ENCODE data around the gene RNGTT. TPM values are rescaled to one million over a fixed set of nuclear protein-coding genes. Genes with fewer than 3 reads are reported as not detected.

RNGTT gene
- total RNA-seq, 2 experiments from 2014 or later, result 20.4 to 23.5 TPM

GRCh38 chr6:88662163-88662580 is 301.2 kb downstream of the RNGTT start:
- ATAC-seq (no peak), DNase-seq (no peak)
- H3K27me3 Mint-ChIP-seq (ENCODE audit: low read depth), result no peaks in the 10 kb centered on the region
- ChIA-PET CTCF (no interaction called here), POLR2A (no interaction called here)
- H3K27ac Mint-ChIP-seq, result no peak overlapping the region
- peaks cover 9% of the 10 kb centered on the region for H3K4me1 Mint-ChIP-seq (ENCODE audit: low read depth)
- peaks cover 50% of the 10 kb centered on the region for H3K36me3 Mint-ChIP-seq (ENCODE audit: low read depth)
- no peak overlapping the region for H3K4me3 Mint-ChIP-seq
- peaks cover 32% of the 10 kb centered on the region for H3K9me3 Mint-ChIP-seq (ENCODE audit: insufficient read depth)

- H3K4me1 Mint-ChIP-seq (ENCODE audit: low read depth), result peaks cover 9% of the 10 kb centered on the region
- H3K27me3 Mint-ChIP-seq (ENCODE audit: low read depth), result no peaks in the 10 kb centered on the region
- H3K9me3 Mint-ChIP-seq (ENCODE audit: insufficient read depth), result peaks cover 32% of the 10 kb centered on the region
- DNase-seq, result no peak
- H3K27ac Mint-ChIP-seq, result no peak overlapping the region
- H3K4me3 Mint-ChIP-seq, result no peak overlapping the region
- POLR2A ChIA-PET, result no interaction called here
- no peak for ATAC-seq
- CTCF ChIA-PET, result no interaction called here
- H3K36me3 Mint-ChIP-seq (ENCODE audit: low read depth), result peaks cover 45% of the 10 kb centered on the region
These were observed 302.3 kb downstream of the RNGTT start for GRCh38 chr6:88661136-88661535.

- Mint-ChIP-seq H3K9me3 (ENCODE audit: insufficient read depth) (peaks cover 20% of the 10 kb centered on the region), H3K4me3 (no peak overlapping the region), H3K36me3 (ENCODE audit: low read depth) (peaks cover 29% of the 10 kb centered on the region), H3K27ac (no peak overlapping the region), H3K27me3 (ENCODE audit: low read depth) (no peaks in the 10 kb centered on the region), H3K4me1 (ENCODE audit: low read depth) (no peaks in the 10 kb centered on the region)
- ChIA-PET CTCF (interaction anchor here (1.9 kb wide), 1 partner anchor 125 kb away, joined by 4 read pairs; no protein-coding TSS in a partner anchor), POLR2A (no interaction called here)
- DNase-seq, result no peak
- no peak for ATAC-seq
These were observed 307.8 kb downstream of the RNGTT start for GRCh38 chr6:88655586-88655985.

- POLR2A ChIA-PET, result no interaction called here
- H3K27ac Mint-ChIP-seq, result no peak overlapping the region
- DNase-seq (no peak), ATAC-seq (no peak)
- no peaks in the 10 kb centered on the region for H3K4me1 Mint-ChIP-seq (ENCODE audit: low read depth)
- peaks cover 20% of the 10 kb centered on the region for H3K36me3 Mint-ChIP-seq (ENCODE audit: low read depth)
- CTCF ChIA-PET, result no interaction called here
- H3K4me3 Mint-ChIP-seq, result no peak overlapping the region
- H3K27me3 Mint-ChIP-seq (ENCODE audit: low read depth), result no peaks in the 10 kb centered on the region
- H3K9me3 Mint-ChIP-seq (ENCODE audit: insufficient read depth), result peaks cover 5% of the 10 kb centered on the region
These were observed 309.5 kb downstream of the RNGTT start for GRCh38 chr6:88653936-88654335.

- peaks cover 6% of the 10 kb centered on the region for H3K36me3 Mint-ChIP-seq (ENCODE audit: low read depth)
- H3K4me3 Mint-ChIP-seq, result no peak overlapping the region
- no peaks in the 10 kb centered on the region for H3K4me1 Mint-ChIP-seq (ENCODE audit: low read depth)
- H3K27me3 Mint-ChIP-seq (ENCODE audit: low read depth), result no peaks in the 10 kb centered on the region
- DNase-seq, result no peak
- no peak overlapping the region for H3K27ac Mint-ChIP-seq
- no peak for ATAC-seq
- ChIA-PET POLR2A (no interaction called here), CTCF (no interaction called here)
- no peaks in the 10 kb centered on the region for H3K9me3 Mint-ChIP-seq (ENCODE audit: insufficient read depth)
These were observed 312.0 kb downstream of the RNGTT start for GRCh38 chr6:88651400-88651799.

- ATAC-seq (no peak), DNase-seq (no peak)
- peaks cover 6% of the 10 kb centered on the region for H3K36me3 Mint-ChIP-seq (ENCODE audit: low read depth)
- no peaks in the 10 kb centered on the region for H3K27me3 Mint-ChIP-seq (ENCODE audit: low read depth)
- no peaks in the 10 kb centered on the region for H3K9me3 Mint-ChIP-seq (ENCODE audit: insufficient read depth)
- H3K27ac Mint-ChIP-seq, result no peak overlapping the region
- ChIA-PET POLR2A (no interaction called here), CTCF (no interaction called here)
- H3K4me3 Mint-ChIP-seq, result no peak overlapping the region
- H3K4me1 Mint-ChIP-seq (ENCODE audit: low read depth), result no peaks in the 10 kb centered on the region
These were observed 312.4 kb downstream of the RNGTT start for GRCh38 chr6:88650979-88651378.

- POLR2A ChIA-PET, result no interaction called here
- no peak overlapping the region for H3K4me3 Mint-ChIP-seq
- CTCF ChIA-PET, result no interaction called here
- no peak for ATAC-seq
- H3K27me3 Mint-ChIP-seq (ENCODE audit: low read depth), result no peaks in the 10 kb centered on the region
- no peak for DNase-seq
- no peaks in the 10 kb centered on the region for H3K4me1 Mint-ChIP-seq (ENCODE audit: low read depth)
- H3K36me3 Mint-ChIP-seq (ENCODE audit: low read depth), result peaks cover 6% of the 10 kb centered on the region
- H3K9me3 Mint-ChIP-seq (ENCODE audit: insufficient read depth), result no peaks in the 10 kb centered on the region
- no peak overlapping the region for H3K27ac Mint-ChIP-seq
These were observed 313.3 kb downstream of the RNGTT start for GRCh38 chr6:88650029-88650619.

- ChIA-PET CTCF (interaction anchor here (1.1 kb wide), 1 partner anchor 18 kb away, joined by 3 read pairs; no protein-coding TSS in a partner anchor), POLR2A (no interaction called here)
- no peak overlapping the region for H3K27ac Mint-ChIP-seq
- H3K27me3 Mint-ChIP-seq (ENCODE audit: low read depth), result no peaks in the 10 kb centered on the region
- no peaks in the 10 kb centered on the region for H3K9me3 Mint-ChIP-seq (ENCODE audit: insufficient read depth)
- H3K36me3 Mint-ChIP-seq (ENCODE audit: low read depth), result peaks cover 1% of the 10 kb centered on the region
- ATAC-seq, result no peak
- DNase-seq, result no peak
- H3K4me1 Mint-ChIP-seq (ENCODE audit: low read depth), result no peaks in the 10 kb centered on the region
- no peak overlapping the region for H3K4me3 Mint-ChIP-seq
These were observed 322.1 kb downstream of the RNGTT start for GRCh38 chr6:88641178-88641903.

GRCh38 chr6:88637761-88638545 is 325.5 kb downstream of the RNGTT start:
- CTCF ChIA-PET, result no interaction called here
- ATAC-seq (no peak), DNase-seq (no peak)
- no peaks in the 10 kb centered on the region for H3K4me1 Mint-ChIP-seq (ENCODE audit: low read depth)
- H3K9me3 Mint-ChIP-seq (ENCODE audit: insufficient read depth), result no peaks in the 10 kb centered on the region
- no peaks in the 10 kb centered on the region for H3K27me3 Mint-ChIP-seq (ENCODE audit: low read depth)
- H3K27ac Mint-ChIP-seq, result no peak overlapping the region
- POLR2A ChIA-PET, result no interaction called here
- H3K4me3 Mint-ChIP-seq, result no peak overlapping the region
- peaks cover 1% of the 10 kb centered on the region for H3K36me3 Mint-ChIP-seq (ENCODE audit: low read depth)

- Mint-ChIP-seq H3K4me1 (ENCODE audit: low read depth) (no peaks in the 10 kb centered on the region), H3K36me3 (ENCODE audit: low read depth) (peaks cover 1% of the 10 kb centered on the region), H3K27ac (no peak overlapping the region), H3K9me3 (ENCODE audit: insufficient read depth) (no peaks in the 10 kb centered on the region), H3K4me3 (no peak overlapping the region), H3K27me3 (ENCODE audit: low read depth) (no peaks in the 10 kb centered on the region)
- CTCF ChIA-PET, result no interaction called here
- no peak for DNase-seq
- POLR2A ChIA-PET, result no interaction called here
- no peak for ATAC-seq
These were observed 326.5 kb downstream of the RNGTT start for GRCh38 chr6:88636871-88637270.

GRCh38 chr6:88633782-88634181 is 329.6 kb downstream of the RNGTT start:
- Mint-ChIP-seq H3K4me1 (ENCODE audit: low read depth) (peaks cover 8% of the 10 kb centered on the region), H3K27ac (no peak overlapping the region), H3K27me3 (ENCODE audit: low read depth) (no peaks in the 10 kb centered on the region), H3K9me3 (ENCODE audit: insufficient read depth) (no peaks in the 10 kb centered on the region), H3K36me3 (ENCODE audit: low read depth) (no peaks in the 10 kb centered on the region), H3K4me3 (no peak overlapping the region)
- ATAC-seq, result no peak
- ChIA-PET POLR2A (no interaction called here), CTCF (interaction anchor here (0.6 kb wide), 1 partner anchor 289 kb away, joined by 3 read pairs; no protein-coding TSS in a partner anchor)
- no peak for DNase-seq

- POLR2A ChIA-PET, result no interaction called here
- no peak for ATAC-seq
- Mint-ChIP-seq H3K4me3 (no peak overlapping the region), H3K27me3 (ENCODE audit: low read depth) (no peaks in the 10 kb centered on the region), H3K4me1 (ENCODE audit: low read depth) (peaks cover 8% of the 10 kb centered on the region), H3K36me3 (ENCODE audit: low read depth) (no peaks in the 10 kb centered on the region), H3K9me3 (ENCODE audit: insufficient read depth) (no peaks in the 10 kb centered on the region), H3K27ac (no peak overlapping the region)
- DNase-seq, result no peak
- CTCF ChIA-PET, result no interaction called here
These were observed 331.6 kb downstream of the RNGTT start for GRCh38 chr6:88631830-88632229.
